ENCODE data around the gene AQP12B.

Gene AQP12B

DNA sequence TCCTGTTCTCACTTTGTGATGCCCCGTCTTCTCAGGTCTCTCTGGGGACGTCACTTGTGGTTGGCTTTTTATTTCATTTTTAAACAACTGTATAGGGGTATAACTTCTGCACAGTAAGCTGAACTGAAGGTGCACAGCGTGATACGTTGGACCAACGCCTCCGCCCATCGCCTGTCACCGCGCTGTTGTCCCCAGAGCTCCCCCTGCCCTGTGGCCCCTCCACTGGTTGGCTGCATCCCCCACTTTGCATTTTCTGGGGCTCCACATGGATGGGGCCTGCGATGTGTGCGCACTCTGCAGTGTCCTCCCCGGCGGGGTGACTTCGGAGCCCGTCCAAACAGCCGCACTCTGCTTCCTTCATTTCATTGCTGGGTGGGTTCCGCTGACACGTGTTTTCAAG is 43.1 kb downstream of the AQP12B start:
- no peak overlapping the region for H3K27ac ChIP-seq
- H3K9ac ChIP-seq = no peak overlapping the region
- no peak overlapping the region for H3K4me2 ChIP-seq (ENCODE audit: low read length)
- H3K27me3 ChIP-seq (ENCODE audit: control insufficient read depth, insufficient read depth, low read length) = no peaks in the 10 kb centered on the region
- H3K36me3 ChIP-seq (ENCODE audit: control insufficient read depth, insufficient read depth, low read length) = no peaks in the 10 kb centered on the region
- no peaks in the 10 kb centered on the region for H3K9me3 ChIP-seq (ENCODE audit: control insufficient read depth, low read length)
- H2AFZ ChIP-seq = no peak overlapping the region
- H3K4me3 ChIP-seq (ENCODE audit: low read depth, low read length) = no peak overlapping the region
- H3K4me1 ChIP-seq = no peaks in the 10 kb centered on the region
- TF ChIP-seq, protein P1, sequence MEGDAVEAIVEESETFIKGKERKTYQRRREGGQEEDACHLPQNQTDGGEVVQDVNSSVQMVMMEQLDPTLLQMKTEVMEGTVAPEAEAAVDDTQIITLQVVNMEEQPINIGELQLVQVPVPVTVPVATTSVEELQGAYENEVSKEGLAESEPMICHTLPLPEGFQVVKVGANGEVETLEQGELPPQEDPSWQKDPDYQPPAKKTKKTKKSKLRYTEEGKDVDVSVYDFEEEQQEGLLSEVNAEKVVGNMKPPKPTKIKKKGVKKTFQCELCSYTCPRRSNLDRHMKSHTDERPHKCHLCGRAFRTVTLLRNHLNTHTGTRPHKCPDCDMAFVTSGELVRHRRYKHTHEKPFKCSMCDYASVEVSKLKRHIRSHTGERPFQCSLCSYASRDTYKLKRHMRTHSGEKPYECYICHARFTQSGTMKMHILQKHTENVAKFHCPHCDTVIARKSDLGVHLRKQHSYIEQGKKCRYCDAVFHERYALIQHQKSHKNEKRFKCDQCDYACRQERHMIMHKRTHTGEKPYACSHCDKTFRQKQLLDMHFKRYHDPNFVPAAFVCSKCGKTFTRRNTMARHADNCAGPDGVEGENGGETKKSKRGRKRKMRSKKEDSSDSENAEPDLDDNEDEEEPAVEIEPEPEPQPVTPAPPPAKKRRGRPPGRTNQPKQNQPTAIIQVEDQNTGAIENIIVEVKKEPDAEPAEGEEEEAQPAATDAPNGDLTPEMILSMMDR (IDR thresholded peaks at IDR 0.05) = no peak
- no peaks in the 10 kb centered on the region for H3K79me2 ChIP-seq

DNA sequence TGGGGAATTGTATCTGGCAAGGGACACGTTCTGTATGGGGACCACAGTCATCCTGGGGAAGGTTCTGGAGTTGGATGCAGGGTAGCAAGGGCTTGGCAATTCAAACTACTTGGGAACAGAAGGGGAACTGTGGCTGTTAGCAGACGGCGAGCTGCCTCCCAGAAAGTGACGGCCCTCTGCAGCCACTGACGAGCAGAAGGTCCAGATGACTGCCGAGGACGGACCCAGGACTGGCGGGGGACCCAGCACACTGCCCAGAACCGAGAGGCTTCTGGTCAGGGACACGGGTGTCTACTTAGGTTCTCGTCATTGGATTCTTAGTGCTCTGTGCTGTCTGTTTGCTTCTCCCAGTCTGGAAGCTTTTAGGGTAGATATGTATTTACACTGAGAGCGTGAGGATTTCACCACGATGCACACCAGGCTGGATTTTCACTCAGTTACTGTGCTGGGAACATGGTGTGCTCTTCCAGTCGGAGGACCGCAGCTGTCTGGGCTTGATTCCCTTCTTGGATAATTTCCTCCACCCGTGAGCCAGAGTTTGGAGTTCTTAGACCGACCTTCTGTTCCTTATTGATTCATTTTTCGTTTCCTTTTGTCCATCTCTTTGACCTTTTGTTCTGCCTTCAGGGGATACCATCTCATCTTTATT is 44.0 kb downstream of the AQP12B start:
- Histone ChIP-seq H3K27me3 (ENCODE audit: control insufficient read depth, insufficient read depth, low read length) (no peaks in the 10 kb centered on the region), H3K27ac (no peak overlapping the region), H3K4me1 (no peaks in the 10 kb centered on the region), H3K9ac (no peak overlapping the region), H3K79me2 (no peaks in the 10 kb centered on the region), H3K9me3 (ENCODE audit: control insufficient read depth, low read length) (no peaks in the 10 kb centered on the region), H3K4me2 (ENCODE audit: low read length) (no peak overlapping the region), H3K4me3 (ENCODE audit: low read depth, low read length) (no peak overlapping the region), H3K36me3 (ENCODE audit: control insufficient read depth, insufficient read depth, low read length) (no peaks in the 10 kb centered on the region), H2AFZ (no peak overlapping the region)
- TF ChIP-seq, protein P1 (IDR thresholded peaks at IDR 0.05) = no peak

DNA sequence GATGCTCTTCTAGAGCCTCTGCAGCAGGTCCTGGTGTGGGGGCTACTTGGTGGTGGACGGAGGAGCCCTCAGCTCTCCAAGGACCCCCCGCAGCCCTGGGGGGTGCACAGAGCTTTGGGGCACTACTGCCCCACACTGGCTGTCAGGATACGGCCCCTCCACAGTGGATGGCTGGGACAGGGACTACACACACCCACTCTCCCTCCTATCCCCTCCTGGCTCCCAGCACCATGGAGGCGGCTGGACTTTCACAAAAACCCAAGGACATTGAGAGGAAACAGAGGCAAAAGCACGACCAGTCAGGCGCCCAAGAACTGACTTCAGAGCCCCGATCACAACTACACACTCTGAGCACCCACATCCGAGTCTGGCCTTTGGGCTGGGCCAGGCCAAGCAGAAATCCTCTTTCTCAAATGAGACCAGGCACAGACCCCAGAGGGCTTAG is 44.8 kb downstream of the AQP12B start:
- Histone ChIP-seq H3K9me3 (ENCODE audit: control insufficient read depth, low read length) (no peaks in the 10 kb centered on the region), H3K4me2 (ENCODE audit: low read length) (no peak overlapping the region), H3K27me3 (ENCODE audit: control insufficient read depth, insufficient read depth, low read length) (no peaks in the 10 kb centered on the region), H3K4me3 (ENCODE audit: low read depth, low read length) (no peak overlapping the region), H3K79me2 (no peaks in the 10 kb centered on the region), H3K4me1 (no peaks in the 10 kb centered on the region), H2AFZ (no peak overlapping the region), H3K27ac (no peak overlapping the region), H3K36me3 (ENCODE audit: control insufficient read depth, insufficient read depth, low read length) (no peaks in the 10 kb centered on the region), H3K9ac (no peak overlapping the region)
- TF ChIP-seq, protein P1 (IDR thresholded peaks at IDR 0.05) = no peak

DNA sequence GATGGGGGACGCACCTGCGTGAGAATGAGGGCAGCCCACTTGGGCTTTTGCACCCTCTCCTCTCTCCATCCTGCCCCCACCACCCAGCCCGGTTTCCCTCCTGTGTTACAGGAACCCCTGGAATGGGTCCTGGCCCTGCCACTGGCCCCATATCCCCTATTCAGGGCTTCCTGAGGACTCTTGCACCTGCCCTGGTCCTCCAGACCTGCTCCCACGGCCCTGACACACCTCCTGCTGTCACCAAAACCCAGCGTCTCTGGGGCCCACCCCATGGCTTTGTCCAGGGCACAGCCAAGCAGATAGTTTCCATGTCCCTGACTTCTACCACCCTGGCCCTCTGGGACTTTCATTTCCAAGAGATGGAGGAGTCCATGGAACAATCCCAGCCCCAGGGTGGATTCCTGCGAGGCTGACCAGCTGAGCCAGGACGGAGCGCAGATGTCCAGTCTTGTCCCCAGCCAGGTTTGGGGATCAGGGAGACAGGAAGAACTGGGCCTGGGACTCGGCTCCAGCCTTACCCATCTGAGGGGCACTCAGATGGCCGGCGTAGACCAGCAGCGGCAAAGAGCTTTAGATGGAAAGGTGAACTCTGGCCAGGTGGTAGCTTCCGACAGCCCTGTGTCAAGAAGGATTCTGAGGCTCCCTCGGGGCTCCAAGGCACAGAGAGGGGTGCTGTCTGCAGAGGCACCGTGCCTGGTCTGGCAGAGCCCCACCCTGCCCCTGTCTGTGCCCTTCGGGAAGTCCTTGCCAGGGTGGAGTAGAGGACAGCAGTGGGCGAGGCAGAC is 45.4 kb downstream of the AQP12B start:
- Histone ChIP-seq H3K9ac (no peak overlapping the region), H3K4me2 (ENCODE audit: low read length) (no peak overlapping the region), H3K36me3 (ENCODE audit: control insufficient read depth, insufficient read depth, low read length) (no peaks in the 10 kb centered on the region), H3K9me3 (ENCODE audit: control insufficient read depth, low read length) (no peaks in the 10 kb centered on the region), H3K4me3 (ENCODE audit: low read depth, low read length) (no peak overlapping the region), H3K4me1 (no peaks in the 10 kb centered on the region), H3K79me2 (no peaks in the 10 kb centered on the region), H2AFZ (no peak overlapping the region), H3K27me3 (ENCODE audit: control insufficient read depth, insufficient read depth, low read length) (no peaks in the 10 kb centered on the region), H3K27ac (no peak overlapping the region)
- TF ChIP-seq, protein P1 (IDR thresholded peaks at IDR 0.05) = no peak

All from parathyroid adenoma (tissue), 2 donors.